ENCODE results near the gene OGDHL. TPM values are rescaled to one million over a fixed set of nuclear protein-coding genes. Genes with fewer than 3 reads are reported as not detected.
"Not testable (repeated sequence)": the region's sequence is repeated elsewhere in the genome, so short reads cannot be mapped to it uniquely, and the experiment has no call there.

OGDHL gene
- total and polyA plus RNA-seq, 3 donors from 2014 or later = 6.4 to 16.6 (median 10.7) TPM

GRCh38 chr10:49735848-49736563 is 26.1 kb downstream of the OGDHL start:
- intact Hi-C loops (cut with DNase I; ENCODE audit: low total_unique reads) = no loop called here
- Histone ChIP-seq H3K9me3 (no peaks in the 10 kb centered on the region), H3K4me1 (no peaks in the 10 kb centered on the region), H3K36me3 (ENCODE audit: low read depth, missing control alignments) (no peaks in the 10 kb centered on the region), H3K4me3 (no peak overlapping the region), H3K27me3 (no peaks in the 10 kb centered on the region), H3K27ac (no peak overlapping the region)
- WGBS, 2 donors = 88 to 96% methylated on average over 12 to 23 of the region's 23 CpGs
- TF ChIP-seq CTCF (IDR thresholded peaks at IDR 0.05) (no peak), POLR2A (IDR thresholded peaks at IDR 0.05) (no peak)
- no peak for DNase-seq

- no peak for DNase-seq
- intact Hi-C loops (cut with DNase I; ENCODE audit: low total_unique reads) = no loop called here
- Histone ChIP-seq H3K4me1 (no peaks in the 10 kb centered on the region), H3K9me3 (no peaks in the 10 kb centered on the region), H3K27ac (no peak overlapping the region), H3K27me3 (no peaks in the 10 kb centered on the region), H3K36me3 (ENCODE audit: low read depth, missing control alignments) (no peaks in the 10 kb centered on the region), H3K4me3 (no peak overlapping the region)
- 79 to 83% methylated on average over 5 to 11 of the region's 11 CpGs for WGBS, 2 donors
- no peak for TF ChIP-seq POLR2A (IDR thresholded peaks at IDR 0.05)
- TF ChIP-seq CTCF (IDR thresholded peaks at IDR 0.05) = no peak
Measured at GRCh38 chr10:49735161-49735560, 27.0 kb downstream of the OGDHL start.

GRCh38 chr10:49734676-49735075 is 27.4 kb downstream of the OGDHL start:
- DNase-seq = no peak
- no peaks in the 10 kb centered on the region for H3K4me1 ChIP-seq
- no peaks in the 10 kb centered on the region for H3K36me3 ChIP-seq (ENCODE audit: low read depth, missing control alignments)
- no peak overlapping the region for H3K27ac ChIP-seq
- H3K4me3 ChIP-seq = no peak overlapping the region
- TF ChIP-seq CTCF (IDR thresholded peaks at IDR 0.05) = no peak
- no peak for TF ChIP-seq POLR2A (IDR thresholded peaks at IDR 0.05)
- H3K9me3 ChIP-seq = no peaks in the 10 kb centered on the region
- H3K27me3 ChIP-seq = no peaks in the 10 kb centered on the region
- WGBS, 2 donors = 78 to 84% methylated on average over 10 of the region's 10 CpGs
- intact Hi-C loops (cut with DNase I; ENCODE audit: low total_unique reads) = no loop called here

- Histone ChIP-seq H3K27ac (no peak overlapping the region), H3K4me1 (no peaks in the 10 kb centered on the region), H3K36me3 (ENCODE audit: low read depth, missing control alignments) (no peaks in the 10 kb centered on the region), H3K9me3 (no peaks in the 10 kb centered on the region), H3K4me3 (no peak overlapping the region), H3K27me3 (no peaks in the 10 kb centered on the region)
- intact Hi-C loops (cut with DNase I; ENCODE audit: low total_unique reads) = no loop called here
- WGBS, 2 donors = 72 to 80% methylated on average over 7 of the region's 7 CpGs
- no peak for DNase-seq
- no peak for TF ChIP-seq POLR2A (IDR thresholded peaks at IDR 0.05)
- no peak for TF ChIP-seq CTCF (IDR thresholded peaks at IDR 0.05)
Measured at GRCh38 chr10:49733866-49734265, 28.3 kb downstream of the OGDHL start.

GRCh38 chr10:49726593-49726992 is 35.5 kb downstream of the OGDHL start:
- no peak overlapping the region for H3K4me3 ChIP-seq
- no peak for DNase-seq
- no peaks in the 10 kb centered on the region for H3K9me3 ChIP-seq
- H3K27me3 ChIP-seq = no peaks in the 10 kb centered on the region
- H3K4me1 ChIP-seq = no peaks in the 10 kb centered on the region
- H3K36me3 ChIP-seq (ENCODE audit: low read depth, missing control alignments) = no peaks in the 10 kb centered on the region
- no peak overlapping the region for H3K27ac ChIP-seq
- intact Hi-C loops (cut with DNase I; ENCODE audit: low total_unique reads) = no loop called here
- 64 to 70% methylated on average over 2 of the region's 2 CpGs for WGBS, 2 donors
- TF ChIP-seq CTCF (IDR thresholded peaks at IDR 0.05) (no peak), POLR2A (IDR thresholded peaks at IDR 0.05) (no peak)

GRCh38 chr10:49715157-49715556 is 47.0 kb downstream of the OGDHL start:
- H3K27ac ChIP-seq; H3K4me1 ChIP-seq; H3K36me3 ChIP-seq (ENCODE audit: low read depth, missing control alignments); H3K9me3 ChIP-seq; intact Hi-C loops (cut with DNase I; ENCODE audit: low total_unique reads); DNase-seq; H3K27me3 ChIP-seq; H3K4me3 ChIP-seq: not testable (repeated sequence)
- WGBS, 2 donors = 88 to 91% methylated on average over 7 of the region's 7 CpGs
